ENCODE measurements around the gene CNPY4. TPM values are rescaled to one million over a fixed set of nuclear protein-coding genes. Genes with fewer than 3 reads are reported as not detected.

CNPY4 gene
- polyA plus RNA-seq, 1 donor from 2014 or later = 35.8 TPM

GRCh38 chr7:100163871-100164270 is 44.4 kb downstream of the CNPY4 start:
- Histone ChIP-seq H3K79me2 (replicated peaks; ENCODE audit: insufficient read depth, low read length) (no peaks in the 10 kb centered on the region), H3K36me3 (ENCODE audit: insufficient read depth, low read length) (no peaks in the 10 kb centered on the region), H3K9me3 (ENCODE audit: low read length) (no peaks in the 10 kb centered on the region), H3K9me2 (ENCODE audit: insufficient read depth, low read length) (no peaks in the 10 kb centered on the region), H3K4me2 (ENCODE audit: low read length) (no peak overlapping the region), H3F3A (ENCODE audit: insufficient read depth, low read length, poor library complexity, severe bottlenecking) (no peaks in the 10 kb centered on the region), H3K9ac (ENCODE audit: low read length) (no peak overlapping the region), H3K27ac (ENCODE audit: low read length) (no peak overlapping the region), H3K27me3 (ENCODE audit: insufficient read depth, low read depth, low read length) (no peaks in the 10 kb centered on the region), H3K4me3 (ENCODE audit: low read length) (no peak overlapping the region), H4K20me1 (ENCODE audit: insufficient read depth) (no peaks in the 10 kb centered on the region), H2AFZ (ENCODE audit: low read depth, low read length) (no peak overlapping the region)
- no peak for TF ChIP-seq MXI1 (conservative IDR thresholded peaks at IDR 0.05; ENCODE audit: poor library complexity, severe bottlenecking)
- no peak for TF ChIP-seq SMC3 (conservative IDR thresholded peaks at IDR 0.05; ENCODE audit: poor library complexity)
- TF ChIP-seq EZH2 (IDR thresholded peaks at IDR 0.05; ENCODE audit: borderline replicate concordance, insufficient read depth, low read length, poor library complexity, severe bottlenecking) = no peak
- no peak for TF ChIP-seq RAD21 (conservative IDR thresholded peaks at IDR 0.05)
- TF ChIP-seq EP300 (conservative IDR thresholded peaks at IDR 0.05; ENCODE audit: poor library complexity, severe bottlenecking) = no peak
- TF ChIP-seq, protein P1, sequence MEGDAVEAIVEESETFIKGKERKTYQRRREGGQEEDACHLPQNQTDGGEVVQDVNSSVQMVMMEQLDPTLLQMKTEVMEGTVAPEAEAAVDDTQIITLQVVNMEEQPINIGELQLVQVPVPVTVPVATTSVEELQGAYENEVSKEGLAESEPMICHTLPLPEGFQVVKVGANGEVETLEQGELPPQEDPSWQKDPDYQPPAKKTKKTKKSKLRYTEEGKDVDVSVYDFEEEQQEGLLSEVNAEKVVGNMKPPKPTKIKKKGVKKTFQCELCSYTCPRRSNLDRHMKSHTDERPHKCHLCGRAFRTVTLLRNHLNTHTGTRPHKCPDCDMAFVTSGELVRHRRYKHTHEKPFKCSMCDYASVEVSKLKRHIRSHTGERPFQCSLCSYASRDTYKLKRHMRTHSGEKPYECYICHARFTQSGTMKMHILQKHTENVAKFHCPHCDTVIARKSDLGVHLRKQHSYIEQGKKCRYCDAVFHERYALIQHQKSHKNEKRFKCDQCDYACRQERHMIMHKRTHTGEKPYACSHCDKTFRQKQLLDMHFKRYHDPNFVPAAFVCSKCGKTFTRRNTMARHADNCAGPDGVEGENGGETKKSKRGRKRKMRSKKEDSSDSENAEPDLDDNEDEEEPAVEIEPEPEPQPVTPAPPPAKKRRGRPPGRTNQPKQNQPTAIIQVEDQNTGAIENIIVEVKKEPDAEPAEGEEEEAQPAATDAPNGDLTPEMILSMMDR (IDR thresholded peaks at IDR 0.05; ENCODE audit: poor library complexity, severe bottlenecking) = no peak
- no peak for TF ChIP-seq REST (IDR thresholded peaks at IDR 0.05; ENCODE audit: borderline replicate concordance)
- TF ChIP-seq TAF1 (IDR thresholded peaks at IDR 0.05; ENCODE audit: low read depth) = no peak
- TF ChIP-seq POLR2AphosphoS5 (IDR thresholded peaks at IDR 0.05) = no peak

- TF ChIP-seq TAF1 (IDR thresholded peaks at IDR 0.05; ENCODE audit: low read depth) = no peak
- peak; percentile 16 for TF ChIP-seq POLR2AphosphoS5 (IDR thresholded peaks at IDR 0.05)
- Histone ChIP-seq H3K9me3 (ENCODE audit: low read length) (no peaks in the 10 kb centered on the region), H3K4me3 (ENCODE audit: low read length) (no peak overlapping the region), H3F3A (ENCODE audit: insufficient read depth, low read length, poor library complexity, severe bottlenecking) (no peaks in the 10 kb centered on the region), H4K20me1 (ENCODE audit: insufficient read depth) (no peaks in the 10 kb centered on the region), H3K36me3 (ENCODE audit: insufficient read depth, low read length) (no peaks in the 10 kb centered on the region), H3K9me2 (ENCODE audit: insufficient read depth, low read length) (no peaks in the 10 kb centered on the region), H3K9ac (ENCODE audit: low read length) (no peak overlapping the region), H3K27me3 (ENCODE audit: insufficient read depth, low read depth, low read length) (no peaks in the 10 kb centered on the region), H3K4me2 (ENCODE audit: low read length) (no peak overlapping the region), H3K27ac (ENCODE audit: low read length) (no peak overlapping the region), H2AFZ (ENCODE audit: low read depth, low read length) (no peak overlapping the region), H3K79me2 (replicated peaks; ENCODE audit: insufficient read depth, low read length) (no peaks in the 10 kb centered on the region)
Measured at GRCh38 chr7:100166317-100166940, 47.0 kb downstream of the CNPY4 start.
